GM18951 (cell line): ENCODE results near the gene KRTAP23-1.

Experiments used
- POLR2A ChIP-seq: IDR thresholded peaks from 4 replicates; pipeline ENCODE4 v1.6.1; 2011; ENCODE audit warnings: mild to moderate bottlenecking; ENCODE audit not compliant: insufficient read length, insufficient read depth; ENCODE audit errors: extremely low read depth
- in situ Hi-C: fragments of 300-500 bp; cut with MboI; formaldehyde crosslinking; loops from one replicate; pipeline ENCODE4 v1.12.0; 2022; ENCODE audit warnings: low sequenced_read_pairs, mixed read lengths, inconsistent platforms; ENCODE audit not compliant: unreplicated experiment

KRTAP23-1 gene

GRCh38 chr21:30336596-30336995, 11.8 kb downstream of the KRTAP23-1 start:
- in situ Hi-C loops: no loop called here
- no peak for TF ChIP-seq POLR2A

DNA sequence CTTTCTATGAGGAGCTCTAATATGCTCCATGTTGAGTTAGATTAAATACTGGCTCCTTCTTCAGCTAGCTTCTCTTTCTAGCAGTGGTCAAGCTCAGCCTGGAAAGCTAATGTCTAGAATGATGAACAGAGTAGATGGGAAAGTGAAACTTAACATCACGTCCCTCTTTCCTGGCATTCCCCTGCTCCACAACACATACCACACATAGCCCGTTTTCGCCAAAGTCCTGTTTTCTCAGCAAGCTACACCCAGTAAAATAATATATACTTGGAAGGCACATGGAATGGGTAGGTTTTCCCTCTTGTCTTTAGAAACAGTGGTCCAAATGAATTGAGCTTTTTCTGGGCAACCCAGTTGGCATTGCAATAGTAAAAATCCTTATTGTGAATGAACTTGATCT, 14.7 kb downstream of the KRTAP23-1 start:
- in situ Hi-C loops: no loop called here
- no peak for TF ChIP-seq POLR2A

DNA sequence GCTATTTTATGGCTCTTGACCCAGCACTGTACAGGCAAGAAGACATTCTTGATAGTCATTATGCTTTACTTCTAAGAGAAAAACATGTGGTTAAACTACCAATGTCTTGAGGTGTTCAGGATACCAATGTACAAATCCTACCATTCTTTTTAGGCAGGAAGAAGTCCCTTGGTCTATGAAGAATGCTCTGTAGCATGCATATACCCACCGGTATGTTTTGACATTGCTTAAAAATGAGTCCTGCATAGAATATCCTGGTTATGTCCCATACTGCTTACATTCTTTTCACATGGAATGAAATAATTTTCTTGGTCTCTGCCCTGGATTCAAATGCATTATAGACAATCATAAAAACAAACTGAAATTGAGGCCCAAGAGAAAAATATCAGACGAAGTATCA, 15.7 kb downstream of the KRTAP23-1 start:
- no peak for TF ChIP-seq POLR2A
- in situ Hi-C loops: no loop called here

GRCh38 chr21:30329203-30329875, 19.1 kb downstream of the KRTAP23-1 start:
- in situ Hi-C loops: no loop called here
- no peak for TF ChIP-seq POLR2A

DNA sequence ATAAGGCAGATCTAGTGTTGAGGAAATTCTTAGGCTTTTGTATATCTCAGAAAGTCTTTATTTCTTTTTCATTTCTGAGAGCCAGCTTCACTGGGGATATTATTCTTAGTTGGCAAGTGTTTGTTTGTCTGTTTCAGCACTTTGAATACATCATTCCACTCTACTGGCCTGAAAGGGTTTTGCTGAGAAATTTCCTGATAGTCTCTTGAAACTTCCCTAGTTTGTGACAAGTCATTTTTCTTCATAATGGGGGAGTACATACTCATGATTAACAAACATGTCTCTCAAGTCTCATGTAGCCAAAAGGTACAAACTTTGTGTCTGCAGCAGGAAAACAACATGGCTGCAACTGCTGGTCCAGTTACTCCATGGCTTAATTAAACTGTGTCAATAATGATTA, 22.0 kb downstream of the KRTAP23-1 start:
- in situ Hi-C loops: no loop called here
- TF ChIP-seq POLR2A: no peak

DNA sequence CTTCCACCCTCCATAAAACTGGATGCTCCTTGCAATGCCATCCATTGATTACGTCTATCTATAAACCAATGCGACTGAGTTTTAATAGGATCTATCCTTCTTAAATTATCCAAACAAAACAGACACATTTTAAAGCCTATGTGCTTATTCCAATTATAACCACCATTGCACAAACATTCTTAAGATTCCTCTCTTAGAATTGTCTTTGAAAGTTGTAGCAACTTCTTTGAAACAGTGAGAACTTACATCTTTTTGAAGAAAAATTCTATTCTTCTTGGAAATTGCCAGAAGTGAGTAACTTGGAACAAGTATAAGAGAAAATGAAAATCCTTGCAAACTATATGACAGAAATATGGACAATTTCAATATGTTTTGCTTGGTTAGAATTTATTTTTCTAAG, 28.2 kb downstream of the KRTAP23-1 start, which contains the start of gene KRTAP26-1:
TSS of gene KRTAP26-1 (minus strand) at position 101 of the 400 bp plus-strand sequence. CDS start 280 bp downstream, outside the sequence.
- in situ Hi-C loops: no loop called here
- TF ChIP-seq POLR2A: no peak

DNA sequence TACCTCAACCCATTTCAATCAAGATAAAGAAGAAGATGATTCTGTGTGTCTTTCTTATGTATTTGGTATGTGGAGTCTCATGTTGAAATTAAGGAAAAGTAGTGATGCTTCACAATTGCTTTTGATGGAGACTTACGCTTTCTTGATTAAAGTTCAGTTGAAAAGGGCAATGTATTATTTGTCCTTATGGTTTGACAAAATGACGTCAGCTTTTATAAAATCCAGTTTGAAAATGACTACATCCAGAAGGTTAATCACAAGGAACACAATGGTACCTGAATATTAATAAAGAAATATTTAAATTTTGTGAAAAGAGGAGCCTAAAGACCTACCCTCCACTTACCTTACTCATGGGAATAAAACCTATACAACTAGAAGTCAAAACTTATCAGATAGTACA, 32.7 kb downstream of the KRTAP23-1 start:
- TF ChIP-seq POLR2A: no peak
- in situ Hi-C loops: no loop called here

GRCh38 chr21:30306884-30307283, 41.5 kb downstream of the KRTAP23-1 start:
- TF ChIP-seq POLR2A: no peak
- in situ Hi-C loops: no loop called here

GRCh38 chr21:30305136-30305535, 43.3 kb downstream of the KRTAP23-1 start:
- in situ Hi-C loops: no loop called here
- no peak for TF ChIP-seq POLR2A
